TTC549 (cell line): Measurements from ENCODE around the gene ALG1.
"Not testable (repeated sequence)": the region's sequence is repeated elsewhere in the genome, so short reads cannot be mapped to it uniquely, and the experiment has no call there.

Source experiments
- FAIRE-seq: peaks from 2 replicates; lab custom pipeline; 2012; peaks lifted over from hg19 to GRCh38; lab: Jason Lieb, UNC

ALG1 gene

DNA sequence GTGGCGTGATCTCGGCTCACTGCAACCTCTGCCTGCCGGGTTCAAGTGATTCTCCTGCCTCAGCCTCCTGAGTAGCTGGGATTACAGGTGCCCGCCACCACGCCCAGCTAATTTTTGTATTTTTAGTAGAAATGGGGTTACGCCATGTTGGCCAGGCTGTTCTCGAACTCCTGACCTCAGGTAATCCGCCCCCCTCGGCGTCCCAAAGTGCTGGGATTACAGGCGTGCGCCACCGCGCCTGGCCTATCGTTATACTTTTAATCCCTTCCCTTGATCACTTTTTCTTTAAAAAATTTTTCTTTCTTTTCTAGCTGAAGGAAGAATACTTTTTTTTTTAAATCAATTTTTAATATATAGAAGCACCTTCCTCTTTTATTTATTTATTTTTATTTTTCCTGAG lies 2.1 kb downstream of the ALG1 start:
- not testable (repeated sequence) for FAIRE-seq

DNA sequence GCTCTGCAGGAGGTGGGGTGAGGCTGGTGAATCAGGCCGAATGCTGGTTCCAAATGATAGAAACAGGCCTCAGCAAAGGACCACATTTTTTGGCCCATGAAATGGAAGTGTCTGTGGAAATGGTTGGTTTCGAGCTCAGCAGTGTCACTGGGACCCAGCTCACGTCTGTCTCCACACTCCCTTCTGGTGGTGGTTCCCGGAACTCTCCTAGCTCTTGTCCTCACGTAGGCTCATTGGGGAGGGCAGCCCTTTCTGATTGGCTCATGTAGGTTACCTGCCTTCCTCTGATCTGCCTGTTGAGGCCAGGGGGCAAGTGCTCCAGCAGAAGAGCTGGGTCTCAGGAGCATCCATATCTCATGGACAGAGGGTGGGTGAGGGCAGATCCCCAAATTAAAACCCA lies 4.0 kb downstream of the ALG1 start:
- FAIRE-seq: no peak

DNA sequence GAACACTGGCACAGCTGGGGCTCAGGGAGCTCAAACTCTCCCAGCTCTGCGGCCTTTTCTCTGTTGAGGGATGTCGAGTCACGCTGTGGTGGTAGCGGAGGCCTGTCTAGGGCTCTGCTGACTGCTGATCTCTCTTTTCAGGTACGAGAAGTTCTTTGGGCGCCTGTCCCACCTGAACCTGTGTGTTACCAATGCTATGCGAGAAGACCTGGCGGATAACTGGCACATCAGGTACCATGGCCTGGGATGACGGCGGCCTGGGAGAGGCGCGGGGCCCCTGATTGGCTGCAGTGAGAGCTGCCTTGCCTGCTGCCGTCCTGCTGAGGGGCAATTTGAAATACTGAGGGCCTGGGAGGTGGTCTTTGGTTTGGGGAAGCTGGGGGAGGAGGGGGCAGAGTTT lies 5.7 kb downstream of the ALG1 start:
- FAIRE-seq: no peak

DNA sequence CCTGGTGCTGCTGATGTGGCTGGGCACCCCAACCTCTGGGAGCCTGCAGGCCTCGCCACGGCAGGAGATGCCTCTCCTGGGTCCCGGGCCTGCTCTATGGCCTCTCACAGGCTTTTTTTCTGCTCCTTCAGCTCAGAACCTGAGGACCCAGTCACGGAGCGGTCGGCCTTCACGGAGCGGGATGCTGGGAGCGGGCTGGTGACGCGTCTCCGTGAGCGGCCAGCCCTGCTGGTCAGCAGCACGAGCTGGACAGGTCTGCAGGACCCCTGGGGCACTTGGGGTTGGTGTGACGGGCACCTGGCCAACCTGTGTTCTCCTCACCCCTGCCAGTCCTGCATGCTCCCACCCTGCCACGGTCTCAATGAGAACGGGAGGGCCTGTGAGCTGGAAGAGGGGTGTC lies 7.0 kb downstream of the ALG1 start:
- FAIRE-seq: no peak

DNA sequence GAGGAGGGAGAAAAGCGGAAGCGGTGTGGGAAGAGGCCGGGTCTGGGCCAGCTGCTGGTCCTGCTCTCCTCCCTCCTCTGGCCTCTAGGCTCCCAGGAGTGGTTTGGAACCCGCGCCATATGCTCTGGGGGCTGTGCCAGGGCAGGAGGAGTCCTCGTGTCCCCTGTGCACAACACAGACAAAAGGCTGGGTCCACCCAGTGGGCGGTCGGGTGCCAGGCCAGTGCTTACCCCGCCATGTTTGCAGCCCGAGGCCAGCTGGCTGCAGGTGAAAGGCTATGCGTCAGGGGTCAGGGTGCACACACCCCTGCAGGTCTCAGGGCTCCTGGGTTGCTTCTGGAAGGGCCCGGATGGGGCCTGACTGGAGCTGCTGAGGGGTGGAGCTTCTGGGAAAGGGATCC lies 8.8 kb downstream of the ALG1 start:
- not testable (repeated sequence) for FAIRE-seq

DNA sequence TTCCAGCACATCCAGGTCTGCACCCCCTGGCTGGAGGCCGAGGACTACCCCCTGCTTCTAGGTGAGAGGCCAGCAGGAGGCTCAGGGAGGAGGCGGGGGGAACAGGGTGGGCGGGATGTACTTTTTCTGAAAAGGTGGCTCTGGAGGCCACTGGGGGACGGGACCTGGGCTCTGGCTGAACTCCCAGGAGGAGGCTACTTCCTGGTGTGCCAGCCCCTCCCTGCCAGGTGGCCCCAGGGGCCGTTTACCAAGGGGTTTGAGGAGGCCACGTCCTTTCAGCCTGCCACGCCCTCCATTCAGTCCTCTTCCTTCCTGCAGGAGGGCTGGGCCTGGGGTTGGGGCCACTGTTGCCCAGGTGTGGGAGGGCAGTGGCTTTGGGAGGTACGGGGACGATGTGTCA lies 9.4 kb downstream of the ALG1 start:
- not testable (repeated sequence) for FAIRE-seq

DNA sequence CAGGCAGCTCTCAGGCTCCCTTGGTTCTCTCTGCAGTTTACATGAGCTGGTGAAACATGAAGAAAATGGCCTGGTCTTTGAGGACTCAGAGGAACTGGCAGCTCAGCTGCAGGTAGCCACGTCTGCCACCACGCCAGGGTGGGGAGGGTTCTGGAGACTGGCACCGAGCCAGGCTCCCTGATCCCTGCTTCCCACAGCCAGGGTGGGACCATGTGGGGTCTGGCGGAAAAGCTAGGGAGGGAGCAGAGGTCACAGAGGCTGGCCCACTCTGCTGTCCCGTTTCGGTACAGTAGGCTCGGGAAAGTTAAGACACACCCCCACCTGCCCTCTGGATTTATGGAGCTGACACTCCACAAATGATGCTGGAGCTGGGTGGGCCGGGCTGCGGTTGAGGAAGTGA lies 12.0 kb downstream of the ALG1 start:
- not testable (repeated sequence) for FAIRE-seq

DNA sequence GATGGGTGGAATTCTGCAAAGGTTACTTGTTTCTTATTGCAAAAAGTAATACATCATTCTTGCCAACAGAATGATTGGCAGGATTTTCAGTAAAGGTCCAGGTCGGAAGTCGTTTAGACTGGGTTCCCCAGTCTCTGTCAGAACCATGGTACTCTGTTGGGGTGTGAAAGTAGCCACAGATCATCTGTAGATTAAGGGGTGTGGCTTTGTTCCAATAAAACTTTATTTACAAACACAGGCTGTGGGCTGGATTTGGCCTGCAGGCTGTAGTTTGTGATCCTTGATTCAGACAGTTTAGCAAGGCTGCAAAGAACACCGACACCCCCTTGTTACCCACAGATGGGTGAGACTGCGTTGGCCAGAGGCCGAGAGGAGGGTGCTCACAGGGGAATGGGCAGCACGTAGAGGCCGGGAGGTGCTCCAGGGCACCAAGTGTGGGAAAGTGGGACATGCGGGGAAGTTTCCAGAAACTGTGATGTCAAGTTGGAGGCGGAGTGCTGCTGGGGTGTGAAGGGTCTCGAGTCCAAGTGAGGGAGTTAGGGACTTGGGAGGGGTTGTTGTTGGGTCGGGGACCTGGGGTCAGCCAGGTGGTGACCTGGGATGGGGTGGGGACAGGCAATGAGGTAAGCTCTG lies 12.6 kb downstream of the ALG1 start:
- FAIRE-seq: not testable (repeated sequence)

DNA sequence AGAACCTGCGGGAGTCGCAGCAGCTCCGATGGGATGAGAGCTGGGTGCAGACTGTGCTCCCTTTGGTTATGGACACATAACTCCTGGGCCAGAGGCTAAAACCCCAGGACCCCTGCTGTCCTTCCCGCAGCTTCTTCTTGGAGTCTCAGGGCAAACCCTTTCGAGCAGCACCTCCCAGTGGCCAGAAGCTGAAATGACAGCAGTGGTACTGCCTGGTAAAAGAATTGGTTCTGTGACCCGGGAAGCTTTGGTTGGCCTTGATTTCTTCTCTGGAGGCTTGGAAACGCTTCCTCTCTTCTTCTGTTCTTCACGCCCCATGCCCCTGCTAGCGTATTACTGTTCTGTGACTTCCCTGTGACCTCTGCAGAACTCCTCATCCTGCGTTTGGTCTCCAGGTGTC lies 13.2 kb downstream of the ALG1 start:
- not testable (repeated sequence) for FAIRE-seq

DNA sequence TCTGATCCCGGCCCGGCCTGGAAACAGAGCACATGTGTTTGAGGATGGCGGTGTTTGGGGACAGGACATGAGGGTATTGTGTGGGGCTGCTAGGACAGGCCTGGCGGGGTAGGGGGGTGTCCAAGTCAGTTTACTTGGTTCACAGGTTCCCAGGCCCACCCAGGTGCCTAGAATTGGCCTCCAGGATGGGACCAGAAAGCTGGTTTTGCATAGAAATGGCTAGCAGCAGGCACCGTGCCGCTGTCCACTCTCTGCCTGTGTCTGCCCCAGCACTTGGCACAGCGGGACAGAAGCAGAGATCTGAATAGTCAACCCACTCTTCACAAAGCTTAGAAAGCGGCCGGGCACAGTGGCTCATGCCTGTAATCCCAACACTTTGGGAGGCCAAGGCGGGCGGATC lies 14.1 kb downstream of the ALG1 start:
- FAIRE-seq: not testable (repeated sequence)

DNA sequence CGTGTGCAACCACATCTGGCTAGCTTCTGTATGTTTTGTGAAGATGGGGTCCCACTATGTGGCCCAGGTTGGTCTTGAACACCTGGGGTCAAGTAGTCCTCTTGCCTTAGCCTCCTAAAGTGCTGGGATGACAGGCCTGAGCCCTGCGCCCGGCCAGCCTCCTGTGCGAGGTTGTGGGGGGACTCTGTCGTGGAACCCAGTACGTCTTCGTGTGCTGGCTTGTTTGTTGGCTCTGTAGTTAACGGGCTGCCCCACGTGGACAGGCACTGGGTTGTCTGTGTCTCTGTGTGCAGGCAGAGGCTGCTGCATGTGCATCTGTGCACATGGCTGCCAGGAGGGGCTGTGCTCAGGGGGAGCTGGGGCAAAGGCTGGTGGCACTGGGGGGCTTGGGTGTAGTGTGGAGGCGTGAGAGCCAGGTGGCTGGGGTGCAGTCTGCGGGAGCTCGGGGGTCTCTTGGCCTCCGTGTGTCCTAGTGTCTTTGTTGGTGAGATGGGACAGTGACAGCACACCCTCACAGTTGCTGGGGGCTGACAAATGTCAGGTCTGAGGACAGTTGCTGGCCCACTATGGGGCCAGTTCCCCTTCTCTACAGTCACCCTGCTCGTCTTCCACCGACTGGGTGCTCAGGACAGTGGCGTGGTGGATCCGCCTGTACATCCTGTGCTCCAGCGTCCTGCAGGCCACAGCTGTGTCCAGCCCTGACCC lies 16.6 kb downstream of the ALG1 start:
- FAIRE-seq: not testable (repeated sequence)

DNA sequence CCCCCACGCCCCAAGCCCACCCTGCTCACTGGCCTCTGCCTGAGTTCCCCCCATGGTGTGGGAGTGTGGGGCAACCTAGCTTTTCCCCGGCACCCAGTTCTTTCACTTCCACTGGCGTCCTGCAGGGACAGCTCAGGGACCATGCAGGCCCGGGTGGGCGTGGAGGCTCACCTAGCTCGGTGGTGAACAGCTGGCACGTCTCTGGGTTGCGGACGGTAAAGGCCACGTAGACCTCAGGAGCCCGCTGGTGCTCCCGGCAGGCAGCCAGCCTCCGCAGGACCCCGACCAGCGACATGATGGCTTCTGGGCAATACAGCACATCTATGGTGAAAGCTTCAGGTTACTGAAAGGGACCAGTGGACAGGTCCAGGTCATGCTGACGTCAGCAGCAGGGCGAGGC lies 17.3 kb downstream of the ALG1 start:
- FAIRE-seq: not testable (repeated sequence)

DNA sequence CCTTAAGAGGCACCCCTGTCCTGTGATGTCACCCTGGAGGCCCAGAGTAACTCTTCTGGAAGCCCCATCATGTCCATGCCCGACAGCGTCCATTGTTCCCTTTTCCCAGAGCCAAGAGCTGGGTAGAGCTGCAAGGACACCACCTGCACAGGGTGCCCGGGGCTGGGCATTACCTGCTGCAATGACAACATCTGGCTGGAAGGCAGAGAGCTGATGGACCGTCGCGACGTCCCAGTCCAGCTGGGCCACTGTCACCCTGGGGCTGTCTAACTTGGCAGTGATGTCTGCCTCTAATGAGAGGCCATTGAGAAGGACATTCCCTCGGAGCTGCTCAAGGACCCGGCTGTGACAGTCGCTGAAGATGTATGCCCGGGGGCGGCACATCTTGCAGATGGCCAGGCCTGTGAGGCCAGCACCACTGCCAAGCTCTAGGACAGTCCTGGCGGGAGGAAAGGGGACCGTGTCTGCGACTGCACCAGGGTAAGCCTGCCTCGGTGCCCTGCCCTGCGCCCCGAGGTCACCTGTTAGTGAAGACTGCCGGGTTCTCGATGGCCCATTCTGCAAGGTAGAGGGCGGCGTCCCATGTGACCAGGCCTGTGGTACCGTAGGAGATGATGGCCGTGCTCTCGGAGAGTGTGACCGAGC lies 18.4 kb downstream of the ALG1 start:
- FAIRE-seq: not testable (repeated sequence)

DNA sequence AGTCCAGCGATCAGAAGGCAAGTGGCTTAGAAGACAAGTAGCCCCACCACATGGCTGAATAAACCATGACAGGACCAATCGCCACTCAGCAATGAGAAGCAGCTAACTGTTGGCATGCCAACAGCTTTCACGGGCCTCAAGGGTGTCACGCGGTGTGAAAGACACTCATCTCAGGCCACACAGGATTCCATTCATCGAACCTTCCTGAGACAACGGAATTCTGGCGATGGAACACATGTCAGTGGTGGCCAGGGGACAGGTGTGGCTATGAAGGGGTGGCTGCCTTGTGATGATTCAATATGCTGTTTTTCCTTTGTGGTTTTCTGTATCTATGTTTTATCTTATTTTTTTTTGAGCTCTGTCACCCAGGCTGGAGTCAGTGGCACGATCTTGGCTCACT lies 18.9 kb downstream of the ALG1 start:
- not testable (repeated sequence) for FAIRE-seq

DNA sequence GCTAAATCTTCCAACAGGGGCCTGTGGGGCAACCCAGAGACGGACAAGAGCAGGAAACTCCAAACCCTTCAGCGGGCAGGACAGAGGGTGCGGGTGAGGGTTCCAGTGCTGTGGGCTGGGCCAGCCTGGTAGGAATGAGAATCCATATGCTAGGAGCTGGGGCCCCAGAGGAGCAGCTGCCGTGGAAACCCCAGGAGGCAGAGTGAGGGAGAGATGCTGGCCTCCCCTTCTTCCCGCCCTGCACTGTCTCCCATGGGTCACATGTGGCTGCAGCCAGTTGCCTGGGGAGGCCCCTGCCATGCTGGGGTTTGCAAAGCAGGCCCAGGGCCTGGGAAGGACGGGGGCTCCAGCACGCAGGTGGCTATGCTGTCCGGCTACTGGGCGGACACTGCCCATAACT lies 21.4 kb downstream of the ALG1 start:
- FAIRE-seq: not testable (repeated sequence)

DNA sequence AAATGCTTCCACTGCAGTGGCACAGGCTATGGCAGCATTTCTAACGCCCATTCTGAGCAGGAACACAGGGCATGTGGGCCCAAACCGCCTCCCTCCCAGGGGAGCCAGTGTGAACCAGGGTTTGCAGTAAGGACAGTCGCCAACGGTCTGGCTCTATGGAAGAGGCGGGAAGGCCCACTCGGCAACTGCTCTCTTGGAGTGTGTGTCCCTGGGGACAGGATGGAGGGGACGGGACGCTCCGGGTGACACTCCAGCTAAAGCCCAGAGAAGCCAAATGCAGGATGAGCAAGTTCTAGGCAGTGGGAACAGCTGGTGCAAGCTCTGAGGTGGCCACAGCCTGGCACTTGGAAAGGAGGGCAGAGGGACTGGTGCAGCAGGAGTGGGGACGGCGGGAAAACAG lies 22.1 kb downstream of the ALG1 start:
- FAIRE-seq: not testable (repeated sequence)

DNA sequence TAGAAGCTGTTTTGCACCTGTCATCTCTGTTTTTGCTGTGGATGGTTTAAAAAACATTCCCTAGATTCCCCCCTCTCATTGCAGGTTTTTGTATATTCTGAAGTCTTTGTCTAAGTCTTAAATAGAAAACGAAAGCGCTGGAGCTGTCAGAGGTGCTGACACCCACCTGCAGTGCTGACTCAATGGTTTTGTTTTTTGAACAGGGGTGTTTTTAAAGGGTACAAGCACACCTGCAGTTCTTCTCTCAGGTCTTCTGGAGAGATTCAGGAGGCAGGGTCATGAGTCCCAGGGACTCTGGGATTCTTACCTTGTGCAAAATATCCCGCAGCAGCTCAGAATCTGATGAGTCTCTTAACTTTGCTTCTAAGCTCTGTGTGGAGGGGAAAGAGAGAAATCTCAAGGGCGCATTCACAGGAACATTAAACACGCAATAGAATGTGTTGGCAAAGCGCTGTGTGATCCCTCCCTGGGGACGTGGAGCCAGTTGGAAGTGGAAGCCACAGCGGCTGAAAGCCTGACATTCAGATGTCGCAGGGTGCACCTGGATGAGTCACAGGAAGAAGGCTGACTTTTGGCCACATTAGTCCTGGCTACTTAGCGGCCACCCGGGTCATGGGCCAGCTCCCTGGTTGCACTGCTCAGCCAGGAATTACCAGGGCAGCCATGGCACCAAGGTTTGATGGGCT lies 23.6 kb downstream of the ALG1 start:
- not testable (repeated sequence) for FAIRE-seq

DNA sequence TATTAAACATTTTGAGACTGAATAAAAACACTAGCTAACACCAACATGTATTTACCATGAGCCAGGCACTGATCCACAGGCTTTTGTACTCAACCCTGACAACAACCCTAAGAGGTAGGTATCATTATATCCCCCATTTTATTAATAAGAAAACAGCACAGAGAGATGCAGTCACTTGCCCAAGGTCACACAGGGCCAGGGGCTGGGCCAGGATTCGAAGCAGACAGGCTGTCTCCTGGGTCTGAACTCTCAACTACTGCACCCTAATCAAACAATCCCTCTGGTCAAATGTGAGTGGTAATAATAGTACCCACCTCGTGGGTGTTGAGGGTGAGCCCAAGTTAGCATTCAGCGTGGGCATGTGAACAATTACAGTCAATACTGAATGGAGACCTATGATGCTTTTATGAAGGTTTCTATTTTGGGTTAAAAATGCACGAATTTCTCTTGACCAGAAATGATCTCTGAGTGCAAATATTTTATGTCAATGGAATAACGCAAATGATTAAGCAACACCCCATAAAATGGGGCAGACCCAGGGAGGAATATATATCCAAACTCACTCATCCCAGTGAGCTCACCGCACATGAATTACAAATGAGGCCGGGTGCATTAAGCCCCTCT lies 24.9 kb downstream of the ALG1 start:
- FAIRE-seq: not testable (repeated sequence)

DNA sequence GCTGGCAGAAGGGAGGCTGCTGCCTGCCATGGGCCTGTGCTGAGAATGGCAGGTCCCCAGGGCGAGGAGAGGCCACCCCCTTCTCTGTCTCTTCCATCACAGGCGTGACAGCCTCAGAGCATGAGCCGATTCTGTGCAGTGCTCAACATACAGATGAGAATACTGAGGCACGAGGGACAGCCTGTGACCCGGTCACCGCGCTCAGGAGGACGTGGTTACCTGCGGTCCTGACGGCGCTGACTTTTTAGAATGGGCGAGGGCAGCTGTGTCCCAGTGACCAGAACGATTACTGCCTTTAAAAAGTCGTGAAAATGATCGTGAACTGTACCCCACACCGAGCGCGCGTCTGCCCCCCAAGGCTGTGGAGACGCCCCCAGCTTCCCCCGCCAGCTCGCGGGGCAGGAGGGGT lies 25.4 kb downstream of the ALG1 start:
- FAIRE-seq: not testable (repeated sequence)

DNA sequence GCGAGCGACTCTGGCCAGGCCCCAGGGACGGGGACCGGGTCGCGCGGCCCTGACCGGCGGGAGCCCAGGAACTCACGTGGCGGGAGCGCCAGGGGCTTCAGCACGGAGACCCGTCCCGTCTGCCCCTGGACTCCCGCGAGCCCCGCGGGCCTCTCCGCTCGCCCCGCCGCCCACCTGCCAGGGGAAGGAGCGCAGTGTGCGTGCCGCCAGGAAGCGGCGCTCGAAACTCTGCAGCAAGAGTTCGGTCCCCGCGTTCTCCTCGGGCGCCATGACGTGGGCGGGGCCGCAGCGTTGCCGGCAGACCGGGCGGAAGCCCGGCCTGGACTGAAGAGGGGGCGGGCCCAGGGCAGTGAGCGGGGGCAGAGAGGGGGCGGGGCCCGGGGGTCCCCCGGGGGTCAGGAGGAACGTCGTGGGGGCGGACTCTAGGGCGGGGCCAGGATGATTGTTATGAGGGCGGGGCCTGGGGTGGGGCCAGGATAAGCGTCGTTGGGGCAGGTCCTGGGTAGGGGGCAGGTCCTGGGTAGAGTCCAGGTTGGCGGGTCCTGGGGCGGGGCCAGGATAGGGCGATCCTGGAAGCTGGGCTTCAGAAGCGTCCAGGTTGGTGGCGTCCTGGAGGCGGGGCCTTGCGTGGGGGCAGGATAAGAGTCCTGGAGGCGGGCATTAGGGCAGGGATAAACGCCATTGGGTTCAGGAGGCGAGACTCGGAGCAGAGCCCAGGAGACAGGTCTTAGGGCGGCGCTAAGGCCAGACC lies 26.0 kb downstream of the ALG1 start, which contains the start of gene EEF2KMT:
EEF2KMT (minus strand) TSS at position 326 of the 751 bp plus-strand sequence; CDS start at position 270, 56 bp downstream.
- not testable (repeated sequence) for FAIRE-seq
